ENCODE data around the gene DNAH6. TPM values are rescaled to one million over a fixed set of nuclear protein-coding genes. Genes with fewer than 3 reads are reported as not detected.
"Not testable (repeated sequence)": the region's sequence is repeated elsewhere in the genome, so short reads cannot be mapped to it uniquely, and the experiment has no call there.

The DNAH6 gene
- total RNA-seq, 6 donors from 2014 or later, result 0.37 to 25.0 (median 4.2) TPM

DNA sequence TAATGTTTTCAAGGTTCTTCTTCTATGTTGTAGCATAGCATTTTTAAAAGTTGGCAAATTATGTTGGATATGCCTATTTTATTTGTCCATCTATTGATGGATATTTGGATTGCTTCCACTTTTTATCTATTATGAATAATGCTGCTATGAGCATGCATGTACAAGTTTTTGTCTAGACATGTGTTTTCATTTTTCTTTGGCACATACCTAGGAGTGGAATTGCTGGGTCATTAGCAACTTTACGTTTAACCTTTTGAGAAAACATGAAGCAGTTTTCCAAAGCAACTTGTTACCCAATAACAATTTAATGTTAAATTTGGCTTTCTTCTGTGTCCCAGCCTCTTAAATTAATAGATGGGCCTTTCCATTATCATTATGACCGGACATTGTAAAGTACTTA, 30.3 kb downstream of the DNAH6 start:
- no peaks in the 10 kb centered on the region for H3K9me3 ChIP-seq
- ATAC-seq (ENCODE audit: low FRiP score in 2 of 2), result no peak
- TF ChIP-seq EP300 (IDR thresholded peaks at IDR 0.05) (no peak), POLR2A (IDR thresholded peaks at IDR 0.05) (no peak)
- TF ChIP-seq, protein P1, sequence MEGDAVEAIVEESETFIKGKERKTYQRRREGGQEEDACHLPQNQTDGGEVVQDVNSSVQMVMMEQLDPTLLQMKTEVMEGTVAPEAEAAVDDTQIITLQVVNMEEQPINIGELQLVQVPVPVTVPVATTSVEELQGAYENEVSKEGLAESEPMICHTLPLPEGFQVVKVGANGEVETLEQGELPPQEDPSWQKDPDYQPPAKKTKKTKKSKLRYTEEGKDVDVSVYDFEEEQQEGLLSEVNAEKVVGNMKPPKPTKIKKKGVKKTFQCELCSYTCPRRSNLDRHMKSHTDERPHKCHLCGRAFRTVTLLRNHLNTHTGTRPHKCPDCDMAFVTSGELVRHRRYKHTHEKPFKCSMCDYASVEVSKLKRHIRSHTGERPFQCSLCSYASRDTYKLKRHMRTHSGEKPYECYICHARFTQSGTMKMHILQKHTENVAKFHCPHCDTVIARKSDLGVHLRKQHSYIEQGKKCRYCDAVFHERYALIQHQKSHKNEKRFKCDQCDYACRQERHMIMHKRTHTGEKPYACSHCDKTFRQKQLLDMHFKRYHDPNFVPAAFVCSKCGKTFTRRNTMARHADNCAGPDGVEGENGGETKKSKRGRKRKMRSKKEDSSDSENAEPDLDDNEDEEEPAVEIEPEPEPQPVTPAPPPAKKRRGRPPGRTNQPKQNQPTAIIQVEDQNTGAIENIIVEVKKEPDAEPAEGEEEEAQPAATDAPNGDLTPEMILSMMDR (IDR thresholded peaks at IDR 0.05), result no peak
- no peak for DNase-seq
- H3K4me3 ChIP-seq, result no peak overlapping the region
- H3K36me3 ChIP-seq, result no peaks in the 10 kb centered on the region
- no peaks in the 10 kb centered on the region for H3K27me3 ChIP-seq
- H3K4me1 ChIP-seq, result no peaks in the 10 kb centered on the region
- 96% methylated on average over 2 of the region's 2 CpGs for WGBS, 2 donors
- H3K27ac ChIP-seq, result no peak overlapping the region

DNA sequence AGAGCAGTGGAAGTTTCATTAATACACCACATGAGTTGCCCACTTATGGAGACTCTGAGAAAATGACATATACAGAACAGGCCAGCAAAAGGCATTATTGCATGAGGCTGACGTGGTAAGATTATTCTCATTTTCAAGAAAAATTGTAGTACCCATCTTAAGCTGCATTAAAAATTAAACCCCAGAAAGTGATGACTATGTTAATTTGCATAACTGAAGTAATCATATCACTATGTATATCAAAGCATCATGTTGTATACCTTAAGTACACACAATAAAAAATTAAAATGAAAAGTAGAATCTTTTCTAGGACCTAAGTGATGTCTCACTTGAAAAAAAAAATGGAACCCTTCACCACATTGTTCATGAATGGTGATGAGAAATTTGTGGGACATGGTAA, 32.0 kb downstream of the DNAH6 start:
- H3K27ac ChIP-seq, result no peak overlapping the region
- DNase-seq (no peak), ATAC-seq (ENCODE audit: low FRiP score in 2 of 2) (no peak)
- no peaks in the 10 kb centered on the region for H3K27me3 ChIP-seq
- TF ChIP-seq POLR2A (IDR thresholded peaks at IDR 0.05), result no peak
- TF ChIP-seq POLR2AphosphoS5 (IDR thresholded peaks at IDR 0.05), result no peak
- TF ChIP-seq EP300 (IDR thresholded peaks at IDR 0.05), result no peak
- TF ChIP-seq, protein P1 (IDR thresholded peaks at IDR 0.05), result no peak
- no peaks in the 10 kb centered on the region for H3K9me3 ChIP-seq
- H3K4me1 ChIP-seq, result no peaks in the 10 kb centered on the region
- 88 to 96% methylated on average over 1 of the region's 1 CpG for WGBS, 2 donors
- H3K4me3 ChIP-seq, result no peak overlapping the region
- no peaks in the 10 kb centered on the region for H3K36me3 ChIP-seq

DNA sequence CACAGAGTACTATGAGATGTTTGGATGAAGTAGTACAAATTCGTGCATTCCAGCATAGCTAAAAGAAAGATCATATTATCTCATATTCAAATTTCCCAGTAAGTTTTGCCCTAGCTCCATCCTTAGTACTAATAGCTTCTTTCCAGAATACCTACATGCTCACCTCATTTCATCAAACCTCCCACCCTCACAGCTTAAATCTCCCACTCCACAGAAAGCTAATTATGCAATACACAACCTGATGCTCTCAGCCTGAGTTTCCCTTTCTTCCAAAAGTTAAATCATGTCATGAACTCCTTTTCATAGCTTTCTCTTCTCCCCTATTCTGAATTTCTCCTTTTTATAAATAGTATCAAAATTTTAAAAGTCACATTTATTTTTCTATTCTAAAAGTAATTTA, 34.6 kb downstream of the DNAH6 start:
- TF ChIP-seq POLR2A (IDR thresholded peaks at IDR 0.05) (no peak), POLR2AphosphoS5 (IDR thresholded peaks at IDR 0.05) (no peak), EP300 (IDR thresholded peaks at IDR 0.05) (no peak)
- TF ChIP-seq, protein P1 (IDR thresholded peaks at IDR 0.05), result no peak
- H3K4me1 ChIP-seq, result no peaks in the 10 kb centered on the region
- no peak for DNase-seq
- no peak overlapping the region for H3K27ac ChIP-seq
- no peaks in the 10 kb centered on the region for H3K9me3 ChIP-seq
- 62 to 68% methylated on average over 1 of the region's 1 CpG for WGBS, 2 donors
- no peaks in the 10 kb centered on the region for H3K27me3 ChIP-seq
- no peak overlapping the region for H3K4me3 ChIP-seq
- no peaks in the 10 kb centered on the region for H3K36me3 ChIP-seq
- ATAC-seq (ENCODE audit: low FRiP score in 2 of 2), result no peak

DNA sequence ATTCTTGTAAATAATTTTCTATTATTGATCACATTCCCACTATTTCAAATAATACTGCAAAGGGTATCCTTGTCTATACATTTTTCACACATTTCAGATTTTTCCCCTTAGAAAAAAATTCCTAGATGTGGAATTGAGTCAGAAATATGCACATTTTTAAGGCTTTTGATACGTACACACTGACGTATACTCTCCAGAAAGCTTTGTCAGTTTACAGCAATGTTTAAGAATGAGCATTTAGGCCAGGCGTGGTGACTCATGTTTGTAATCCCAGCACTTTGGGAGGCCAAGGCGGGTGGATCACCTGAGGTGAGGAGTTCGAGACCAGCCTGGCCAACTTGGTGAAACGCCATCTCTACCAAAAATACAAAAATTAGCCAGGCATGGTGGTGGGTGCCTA, 35.2 kb downstream of the DNAH6 start:
- not testable (repeated sequence) for H3K36me3 ChIP-seq; ATAC-seq (ENCODE audit: low FRiP score in 2 of 2); H3K4me1 ChIP-seq; H3K27ac ChIP-seq; DNase-seq; H3K27me3 ChIP-seq; H3K9me3 ChIP-seq; H3K4me3 ChIP-seq
- WGBS, 2 donors, result 91 to 93% methylated on average over 6 of the region's 6 CpGs

DNA sequence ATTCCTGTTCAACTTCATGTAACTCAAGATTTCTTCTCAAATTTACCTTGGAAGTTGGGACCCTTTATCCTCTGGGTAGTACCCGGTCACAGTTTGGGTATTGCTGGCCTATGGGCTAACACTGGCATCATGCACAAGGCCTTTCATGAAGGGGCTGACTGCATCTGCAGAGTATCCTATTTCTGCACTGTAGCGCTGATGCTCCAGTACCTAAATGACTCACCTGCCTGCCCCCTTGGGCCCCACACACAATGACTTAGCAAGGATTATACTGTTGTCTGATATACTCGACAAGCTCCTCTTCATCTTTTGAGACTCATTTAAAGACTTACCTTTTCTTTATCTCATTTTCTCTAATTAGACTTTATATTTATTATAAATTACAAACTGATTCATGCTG, 39.9 kb downstream of the DNAH6 start:
- Histone ChIP-seq H3K27me3 (no peaks in the 10 kb centered on the region), H3K4me1 (no peaks in the 10 kb centered on the region), H3K9me3 (peaks cover 5 to 10% (median 6%) of the 10 kb centered on the region in 4 donors), H3K27ac (no peak overlapping the region), H3K4me3 (no peak overlapping the region), H3K36me3 (no peaks in the 10 kb centered on the region)
- TF ChIP-seq EP300 (IDR thresholded peaks at IDR 0.05) (no peak), POLR2AphosphoS5 (IDR thresholded peaks at IDR 0.05) (no peak), POLR2A (IDR thresholded peaks at IDR 0.05) (no peak)
- TF ChIP-seq, protein P1 (IDR thresholded peaks at IDR 0.05), result no peak
- ATAC-seq (ENCODE audit: low FRiP score in 2 of 2), result no peak
- WGBS, 2 donors, result 81 to 85% methylated on average over 3 of the region's 3 CpGs
- DNase-seq, result no peak
